ENCODE results near the gene ROGDI.

The ROGDI gene

GRCh38 chr16:4830408-4830807 lies 28.0 kb upstream of the ROGDI start:
- POLR2A ChIA-PET, result interaction anchor here (1.2 kb wide), 1 partner anchor 16 kb away, joined by 3 read pairs; no protein-coding TSS in a partner anchor
- CTCF ChIA-PET, result no interaction called here
- peaks cover 42 to 88% of the 10 kb centered on the region in 2 experiments; a peak in 2 of 3 replicates for H3K36me3 ChIP-seq (ENCODE audit: control insufficient read depth in 2 of 2, insufficient read depth in 1 of 2, low read length in 2 of 2)

GRCh38 chr16:4828567-4829321 lies 26.3 kb upstream of the ROGDI start:
- ChIA-PET POLR2A (no interaction called here), CTCF (no interaction called here)
- Histone ChIP-seq H3K4me1 (ENCODE audit: control insufficient read depth, insufficient read depth, low read length) (no peaks in the 10 kb centered on the region), H3K4me3 (ENCODE audit: low read depth, low read length) (no peak overlapping the region), H3K27ac (ENCODE audit: extremely low read depth, low read depth, low read length) (no peak overlapping the region), H3K36me3 (ENCODE audit: control insufficient read depth in 2 of 2, insufficient read depth in 1 of 2, low read length in 2 of 2) (peaks cover 43 to 89% of the 10 kb centered on the region in 2 experiments; a peak in 2 of 3 replicates), H3K9me3 (ENCODE audit: control insufficient read depth, insufficient read depth, low read depth, low read length) (no peaks in the 10 kb centered on the region)
- TF ChIP-seq ZNF621 (tag by site-specific recombination; IDR thresholded peaks at IDR 0.05) (no peak), OVOL3 (tag by site-specific recombination; IDR thresholded peaks at IDR 0.05) (no peak), PRDM2 (tag by site-specific recombination; IDR thresholded peaks at IDR 0.05; ENCODE audit: borderline replicate concordance) (no peak), ZNF473 (tag by site-specific recombination; IDR thresholded peaks at IDR 0.05) (no peak), GFI1B (tag by site-specific recombination; IDR thresholded peaks at IDR 0.05) (no peak), YY2 (tag by site-specific recombination; IDR thresholded peaks at IDR 0.05) (no peak), ZNF561 (tag by site-specific recombination; IDR thresholded peaks at IDR 0.05; ENCODE audit: borderline replicate concordance) (no peak), HIC1 (tag by site-specific recombination; IDR thresholded peaks at IDR 0.05) (no peak), SP3 (tag by site-specific recombination; IDR thresholded peaks at IDR 0.05) (no peak), SALL2 (tag by site-specific recombination; IDR thresholded peaks at IDR 0.05; ENCODE audit: borderline replicate concordance) (no peak), ZNF639 (tag by site-specific recombination; IDR thresholded peaks at IDR 0.05) (no peak), ZNF610 (tag by site-specific recombination; IDR thresholded peaks at IDR 0.05; ENCODE audit: borderline replicate concordance) (no peak), ZXDB (tag by site-specific recombination; IDR thresholded peaks at IDR 0.05) (no peak), ZNF692 (tag by site-specific recombination; IDR thresholded peaks at IDR 0.05) (no peak), ZNF362 (tag by site-specific recombination; IDR thresholded peaks at IDR 0.05) (no peak), ZNF76 (tag by site-specific recombination; IDR thresholded peaks at IDR 0.05; ENCODE audit: borderline replicate concordance, low read depth) (no peak), ZNF18 (tag by site-specific recombination; IDR thresholded peaks at IDR 0.05) (no peak), ZNF423 (tag by site-specific recombination; IDR thresholded peaks at IDR 0.05) (no peak)

More at GRCh38 chr16:4830408-4830807, 28.0 kb upstream of the ROGDI start:
- Histone ChIP-seq H3K27ac (ENCODE audit: extremely low read depth, low read depth, low read length) (no peak overlapping the region), H3K4me1 (ENCODE audit: control insufficient read depth, insufficient read depth, low read length) (no peaks in the 10 kb centered on the region), H3K4me3 (ENCODE audit: low read depth, low read length) (no peak overlapping the region), H3K9me3 (ENCODE audit: control insufficient read depth, insufficient read depth, low read depth, low read length) (no peaks in the 10 kb centered on the region)
- TF ChIP-seq SCRT1 (tag by site-specific recombination; IDR thresholded peaks at IDR 0.05; ENCODE audit: borderline replicate concordance), result 0 out of 2 replicates have a peak, but pooled peaks have one; percentile 13
- TF ChIP-seq SP7 (tag by site-specific recombination; IDR thresholded peaks at IDR 0.05), result no peak
- TF ChIP-seq ZNF610 (tag by site-specific recombination; IDR thresholded peaks at IDR 0.05; ENCODE audit: borderline replicate concordance), result no peak
- no peak for TF ChIP-seq ZSCAN30 (tag by site-specific recombination; IDR thresholded peaks at IDR 0.05)
- TF ChIP-seq SCRT2 (tag by site-specific recombination; IDR thresholded peaks at IDR 0.05), result peak; percentile 81

Measured in HEK293 (cell line).